Measurements from ENCODE around the gene ZBTB39.

GRCh38 chr12:57027805-57028153 lies 21.4 kb upstream of the ZBTB39 start:
- TF ChIP-seq CTCF (IDR thresholded peaks at IDR 0.05; ENCODE audit: low read depth, low read length, missing input control), result no peak
- no peak for TF ChIP-seq EGR1 (IDR thresholded peaks at IDR 0.05; ENCODE audit: low read depth in 2 of 2)
- TF ChIP-seq REST (IDR thresholded peaks at IDR 0.05), result no peak
